ENCODE data around the gene CPM.
A peak's percentile ranks its signal among the peaks of the same experiment; 100 is the strongest.
"Not testable (repeated sequence)": the region's sequence is repeated elsewhere in the genome, so short reads cannot be mapped to it uniquely, and the experiment has no call there.

Gene CPM

DNA sequence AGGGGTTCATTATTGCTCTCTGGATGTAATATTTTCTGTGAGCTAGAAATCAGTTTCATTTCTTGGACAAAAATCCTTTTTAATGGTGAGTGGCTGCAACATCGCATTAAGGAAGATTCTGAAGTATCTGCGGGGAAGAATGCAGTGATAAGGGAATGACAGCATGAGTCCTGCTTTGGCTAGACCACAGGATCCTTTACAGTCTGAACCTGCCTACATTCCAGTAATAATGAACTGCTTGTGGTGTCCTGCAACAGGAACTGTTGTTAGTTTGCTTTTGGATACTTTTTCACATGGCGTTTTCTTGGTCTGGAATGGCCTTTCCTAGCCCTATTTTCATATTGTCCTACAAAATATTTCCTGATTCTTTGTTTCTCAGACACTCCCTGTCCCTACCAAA lies 109.3 kb downstream of the CPM start:
- DNase-seq = no peak

DNA sequence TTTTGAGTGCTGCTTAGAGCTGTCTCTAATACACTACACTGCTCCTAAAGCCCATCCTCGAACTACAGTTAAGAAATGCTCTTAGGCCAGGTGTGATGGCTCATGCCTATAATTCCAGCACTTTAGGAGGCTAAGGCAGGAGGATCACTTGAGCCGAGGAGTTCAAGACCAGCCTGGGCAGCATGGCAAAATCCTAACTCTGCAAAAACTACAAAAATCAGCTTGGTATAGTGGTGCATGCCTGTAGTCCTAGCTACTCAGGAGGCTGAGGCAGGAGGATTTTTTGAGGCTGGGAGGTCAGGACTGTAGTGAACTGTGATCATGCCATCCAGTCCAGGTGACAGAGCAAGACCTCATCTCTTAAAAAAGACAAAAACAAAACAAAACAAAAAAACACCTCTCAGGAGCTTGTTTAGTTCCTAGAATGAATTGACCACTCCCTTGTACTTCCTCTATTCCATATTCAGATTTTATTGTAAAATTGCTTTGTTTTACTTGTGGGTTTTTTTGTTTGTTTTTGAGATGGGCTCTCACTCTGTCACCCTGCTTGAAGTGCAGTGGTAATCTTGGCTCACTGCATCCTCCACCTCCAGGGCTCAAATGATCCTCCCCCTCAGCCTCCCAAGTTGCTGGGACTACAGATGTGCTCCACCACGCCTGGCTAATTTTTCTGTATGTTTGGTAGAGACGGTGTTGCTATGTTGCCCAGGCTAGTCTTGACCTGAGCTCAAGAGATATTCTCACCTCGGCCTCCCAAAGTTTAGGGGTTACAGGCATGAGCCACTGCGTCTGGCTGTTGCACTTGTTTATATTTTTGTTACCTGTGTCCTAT lies 111.4 kb downstream of the CPM start:
- DNase-seq = no peak

DNA sequence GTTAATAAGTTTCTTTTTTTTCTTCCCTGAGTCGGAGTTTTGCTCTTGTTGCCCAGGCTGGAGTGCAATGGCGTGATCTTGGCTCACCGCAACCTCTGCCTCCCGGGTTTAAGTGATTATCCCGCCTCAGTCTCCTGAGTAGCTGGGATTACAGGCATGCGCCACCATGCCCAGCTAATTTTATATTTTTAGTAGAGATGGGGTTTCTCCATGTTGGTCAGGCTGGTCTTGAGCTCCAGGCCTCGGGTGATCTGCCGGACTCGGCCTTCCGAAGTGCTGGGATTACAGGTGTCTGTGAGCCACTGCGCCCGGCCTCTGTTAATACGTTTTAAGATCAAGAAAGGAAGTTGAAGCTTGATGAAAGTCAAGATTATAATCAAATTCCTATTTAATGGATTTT lies 113.5 kb downstream of the CPM start:
- not testable (repeated sequence) for DNase-seq

DNA sequence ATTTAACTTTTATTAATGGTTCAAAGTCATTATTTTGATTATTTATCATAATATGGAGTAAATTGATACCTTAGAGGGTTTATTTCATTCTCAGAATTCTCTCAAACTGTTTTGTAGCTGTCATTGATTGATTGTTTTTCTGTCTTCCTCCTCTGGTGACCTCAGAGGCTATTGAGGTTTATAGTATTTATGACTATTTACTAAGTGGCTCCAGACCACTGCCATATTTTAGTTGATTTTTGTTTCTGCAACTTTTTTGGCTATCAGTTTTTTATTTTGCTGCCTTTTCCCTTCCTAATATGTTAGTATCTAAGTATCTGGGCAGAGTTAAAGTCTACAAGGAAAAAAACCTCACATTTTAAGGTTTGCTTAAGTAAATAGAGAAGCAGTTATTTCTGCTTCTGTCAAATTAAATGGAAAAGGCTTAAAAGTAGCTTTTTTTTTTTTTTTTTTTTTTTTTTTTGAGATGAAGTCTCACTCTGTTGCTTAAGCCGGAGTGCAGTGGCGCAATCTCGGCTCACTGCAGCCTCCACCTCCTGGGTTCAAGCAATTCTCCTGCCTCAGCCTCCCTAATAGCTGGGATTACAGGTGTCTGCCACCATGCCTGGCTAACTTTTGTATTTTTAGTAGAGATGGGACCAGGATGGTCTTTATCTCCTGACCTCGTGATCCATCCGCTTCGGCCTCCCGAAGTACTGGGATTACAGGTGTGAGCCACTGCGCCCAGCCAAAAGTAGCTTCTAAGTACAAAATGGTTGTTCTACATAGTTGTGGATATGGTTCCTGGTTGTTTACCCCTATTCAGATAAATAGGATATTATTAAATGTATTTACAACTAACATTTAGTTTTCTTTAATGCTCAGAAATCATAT lies 116.8 kb downstream of the CPM start:
- no peak for DNase-seq

DNA sequence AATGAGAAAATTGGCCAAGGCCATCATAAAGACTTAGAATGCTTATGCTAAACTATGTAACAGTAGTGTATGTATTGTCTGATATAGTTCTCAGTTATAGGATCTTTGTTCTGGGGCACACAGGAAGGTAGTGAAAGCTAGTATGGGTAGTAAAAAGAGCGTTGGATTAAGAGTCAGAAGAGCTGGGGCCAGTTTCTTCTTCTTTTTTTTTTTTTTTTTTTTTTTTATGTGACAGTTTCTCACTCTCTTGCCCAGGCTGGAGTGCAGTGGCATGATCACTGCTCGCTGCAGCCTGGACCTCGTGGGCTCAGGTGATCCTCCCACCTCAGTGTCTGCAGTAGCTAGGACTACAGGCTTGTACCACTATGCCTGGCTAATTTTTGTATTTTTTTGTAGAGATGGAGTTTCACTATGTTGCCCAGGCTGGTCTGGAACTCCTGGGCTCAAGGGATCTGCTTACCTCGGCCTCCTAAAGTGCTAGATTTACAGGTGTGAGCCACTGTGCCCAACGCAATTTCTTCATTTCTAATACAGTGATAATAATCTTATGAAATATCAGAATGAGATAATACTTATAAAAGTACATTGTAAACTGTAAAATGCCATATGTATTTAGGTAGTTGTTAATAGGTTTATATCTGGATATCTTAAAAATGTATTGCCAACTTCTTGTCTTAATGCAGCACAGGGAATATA lies 117.6 kb downstream of the CPM start:
- DNase-seq = no peak

DNA sequence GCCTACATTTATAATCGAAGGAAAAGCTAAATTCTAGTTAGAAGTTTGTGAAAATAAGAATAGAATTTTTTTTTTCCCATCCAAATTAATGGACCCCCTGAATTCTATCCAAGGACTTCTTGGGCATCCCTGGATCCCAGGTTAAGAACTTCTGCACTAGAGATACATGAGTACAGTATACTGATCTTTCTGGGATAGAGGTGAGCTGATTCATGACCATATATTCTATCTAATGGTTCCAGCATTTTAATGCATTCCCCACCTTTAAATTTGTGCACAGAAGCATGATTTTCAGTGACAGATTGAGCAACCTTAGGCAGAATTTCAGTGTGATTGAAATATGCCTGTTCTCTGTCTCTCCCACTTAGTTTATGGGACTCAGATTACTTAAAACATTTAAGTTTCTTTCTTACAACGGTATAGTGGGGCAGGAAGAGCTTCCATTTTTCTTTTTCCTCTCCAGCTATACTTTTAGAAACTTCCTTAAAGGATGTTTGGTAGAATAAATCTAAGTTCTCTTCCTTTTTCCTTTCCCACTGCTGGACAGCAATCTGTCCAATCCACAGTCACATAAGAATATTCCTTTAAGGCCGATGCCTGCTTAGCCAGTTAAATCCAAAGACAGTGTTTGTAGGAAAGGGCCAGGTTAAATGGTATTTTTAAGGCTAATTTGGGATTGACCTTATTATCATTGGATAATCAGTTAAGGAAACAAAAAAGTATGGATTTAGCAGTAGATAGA lies 118.3 kb downstream of the CPM start:
- DNase-seq = no peak

DNA sequence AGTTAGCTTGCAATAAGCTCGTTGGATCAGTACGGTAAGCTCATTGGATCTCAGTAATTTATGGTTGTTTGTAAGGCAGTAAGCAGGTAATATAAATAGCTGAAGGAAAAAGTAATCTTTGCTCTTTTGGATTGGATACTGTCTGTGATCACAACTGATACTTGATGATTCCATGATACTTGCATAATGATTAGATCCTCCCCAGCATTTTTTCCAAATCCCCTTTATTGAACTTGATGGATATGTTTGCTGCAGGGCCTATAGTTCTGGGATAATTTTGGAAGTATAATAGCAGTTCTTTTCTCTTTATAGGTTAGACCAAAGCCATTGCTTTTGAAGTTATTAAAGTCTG lies 119.8 kb downstream of the CPM start:
- no peak for DNase-seq

DNA sequence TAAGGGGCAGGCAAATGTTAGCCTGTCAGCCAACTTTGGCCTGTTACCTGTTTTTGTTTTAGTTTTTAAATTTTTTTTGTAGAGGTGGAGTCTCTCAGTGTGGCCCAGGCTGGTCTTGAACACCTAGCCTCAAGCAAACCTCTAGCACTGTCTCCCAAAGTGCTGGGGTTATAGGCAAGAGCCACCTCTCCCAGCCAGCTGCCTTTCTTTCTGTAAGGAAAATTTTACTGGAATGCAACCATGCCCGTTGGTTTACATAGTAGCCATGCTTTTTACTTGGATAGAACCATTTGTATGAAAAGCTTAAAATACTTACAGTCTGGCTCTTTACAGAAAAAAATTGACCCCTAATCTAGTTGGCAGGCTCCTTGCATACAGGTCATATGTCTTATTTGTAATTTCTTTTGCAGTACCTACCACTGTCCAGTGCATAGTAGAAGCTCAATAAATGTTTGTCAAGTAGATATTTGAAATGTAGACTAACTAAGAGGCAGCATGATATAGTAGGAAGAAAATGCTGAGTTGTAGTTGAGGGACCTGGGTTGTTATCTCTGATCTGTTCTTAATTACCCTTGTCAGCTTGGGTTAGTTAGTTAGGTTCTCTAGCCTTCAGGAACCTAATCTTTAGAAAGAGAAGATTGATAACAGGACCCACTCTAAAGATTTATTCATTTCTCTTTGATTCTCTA lies 120.3 kb downstream of the CPM start:
- no peak for DNase-seq

DNA sequence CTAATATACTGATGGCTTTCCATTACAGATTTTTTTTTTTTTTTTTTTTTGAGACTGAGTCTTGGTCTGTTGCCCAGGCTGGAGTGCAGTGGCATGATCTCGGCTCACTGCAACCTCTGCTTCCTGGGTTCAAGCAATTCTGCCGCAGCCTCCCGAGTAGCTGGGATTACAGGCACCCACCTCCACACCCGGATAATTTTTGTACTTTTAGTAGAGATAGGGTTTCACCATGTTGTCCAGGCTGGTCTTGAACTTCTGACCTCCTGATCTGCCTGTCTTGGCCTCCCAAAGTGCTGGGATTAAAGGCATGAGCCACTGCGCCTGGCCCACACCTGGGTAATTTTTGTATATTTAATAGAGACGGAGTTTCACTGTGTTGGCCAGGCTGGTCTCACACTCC lies 121.4 kb downstream of the CPM start:
- not testable (repeated sequence) for DNase-seq

DNA sequence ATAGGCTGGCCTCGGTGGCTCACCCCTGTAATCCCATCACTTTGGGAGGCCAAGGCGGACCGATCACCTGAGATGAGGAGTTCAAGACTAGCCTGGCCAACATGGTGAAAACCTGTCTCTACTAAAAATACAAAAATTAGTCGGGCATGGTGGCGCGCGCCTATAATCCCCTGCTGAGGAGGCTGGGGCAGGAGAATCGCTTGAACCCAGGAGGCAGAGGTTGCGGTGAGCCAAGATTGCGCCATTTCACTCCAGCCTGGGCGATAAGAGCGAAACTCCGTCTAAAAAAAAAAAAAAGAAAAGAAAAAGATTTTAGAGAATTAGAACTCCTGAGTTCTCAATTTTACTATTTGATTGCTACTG lies 123.0 kb downstream of the CPM start:
- not testable (repeated sequence) for DNase-seq

DNA sequence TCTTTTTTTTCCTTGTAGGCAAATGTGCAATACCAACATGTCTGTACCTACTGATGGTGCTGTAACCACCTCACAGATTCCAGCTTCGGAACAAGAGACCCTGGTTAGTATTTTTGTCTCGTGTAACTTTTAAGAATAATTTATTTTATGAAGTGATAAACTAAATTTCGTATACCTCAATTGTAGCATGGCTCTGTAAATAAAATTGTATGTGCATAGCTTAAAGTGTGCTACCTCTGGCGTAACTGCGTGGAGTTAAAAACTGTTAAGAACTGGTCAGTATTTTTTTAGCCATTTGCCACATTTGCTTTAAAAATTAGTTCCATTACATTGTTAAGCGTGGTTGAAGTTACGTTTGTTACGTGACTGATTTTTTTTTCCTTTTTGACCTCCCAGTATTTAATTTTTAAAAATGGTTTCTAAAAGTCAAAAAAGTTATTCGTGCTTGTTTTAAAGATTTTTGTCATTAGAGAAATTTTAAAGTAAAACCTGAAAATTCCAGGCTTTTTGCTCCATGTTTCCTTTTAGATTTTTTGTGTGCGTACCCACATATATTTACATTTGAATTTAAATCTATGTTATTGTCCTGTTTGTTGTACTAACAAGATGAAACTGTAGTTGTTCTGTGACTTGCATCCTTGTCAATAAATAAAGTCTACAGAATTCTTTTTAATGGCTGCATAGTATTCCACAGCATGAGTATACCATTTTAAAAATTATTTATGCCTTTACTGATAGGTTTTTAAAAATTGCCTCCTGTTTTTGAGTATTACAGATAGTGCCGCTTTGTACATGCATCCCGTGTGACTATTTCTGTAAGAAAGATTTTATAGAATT lies 123.6 kb downstream of the CPM start:
- no peak for DNase-seq

DNA sequence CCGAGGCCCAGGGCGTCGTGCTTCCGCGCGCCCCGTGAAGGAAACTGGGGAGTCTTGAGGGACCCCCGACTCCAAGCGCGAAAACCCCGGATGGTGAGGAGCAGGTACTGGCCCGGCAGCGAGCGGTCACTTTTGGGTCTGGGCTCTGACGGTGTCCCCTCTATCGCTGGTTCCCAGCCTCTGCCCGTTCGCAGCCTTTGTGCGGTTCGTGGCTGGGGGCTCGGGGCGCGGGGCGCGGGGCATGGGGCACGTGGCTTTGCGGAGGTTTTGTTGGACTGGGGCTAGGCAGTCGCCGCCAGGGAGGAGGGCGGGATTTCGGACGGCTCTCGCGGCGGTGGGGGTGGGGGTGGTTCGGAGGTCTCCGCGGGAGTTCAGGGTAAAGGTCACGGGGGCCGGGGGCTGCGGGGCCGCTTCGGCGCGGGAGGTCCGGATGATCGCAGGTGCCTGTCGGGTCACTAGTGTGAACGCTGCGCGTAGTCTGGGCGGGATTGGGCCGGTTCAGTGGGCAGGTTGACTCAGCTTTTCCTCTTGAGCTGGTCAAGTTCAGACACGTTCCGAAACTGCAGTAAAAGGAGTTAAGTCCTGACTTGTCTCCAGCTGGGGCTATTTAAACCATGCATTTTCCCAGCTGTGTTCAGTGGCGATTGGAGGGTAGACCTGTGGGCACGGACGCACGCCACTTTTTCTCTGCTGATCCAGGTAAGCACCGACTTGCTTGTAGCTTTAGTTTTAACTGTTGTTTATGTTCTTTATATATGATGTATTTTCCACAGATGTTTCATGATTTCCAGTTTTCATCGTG lies 124.4 kb downstream of the CPM start:
- DNase-seq = peak; percentile 59

DNA sequence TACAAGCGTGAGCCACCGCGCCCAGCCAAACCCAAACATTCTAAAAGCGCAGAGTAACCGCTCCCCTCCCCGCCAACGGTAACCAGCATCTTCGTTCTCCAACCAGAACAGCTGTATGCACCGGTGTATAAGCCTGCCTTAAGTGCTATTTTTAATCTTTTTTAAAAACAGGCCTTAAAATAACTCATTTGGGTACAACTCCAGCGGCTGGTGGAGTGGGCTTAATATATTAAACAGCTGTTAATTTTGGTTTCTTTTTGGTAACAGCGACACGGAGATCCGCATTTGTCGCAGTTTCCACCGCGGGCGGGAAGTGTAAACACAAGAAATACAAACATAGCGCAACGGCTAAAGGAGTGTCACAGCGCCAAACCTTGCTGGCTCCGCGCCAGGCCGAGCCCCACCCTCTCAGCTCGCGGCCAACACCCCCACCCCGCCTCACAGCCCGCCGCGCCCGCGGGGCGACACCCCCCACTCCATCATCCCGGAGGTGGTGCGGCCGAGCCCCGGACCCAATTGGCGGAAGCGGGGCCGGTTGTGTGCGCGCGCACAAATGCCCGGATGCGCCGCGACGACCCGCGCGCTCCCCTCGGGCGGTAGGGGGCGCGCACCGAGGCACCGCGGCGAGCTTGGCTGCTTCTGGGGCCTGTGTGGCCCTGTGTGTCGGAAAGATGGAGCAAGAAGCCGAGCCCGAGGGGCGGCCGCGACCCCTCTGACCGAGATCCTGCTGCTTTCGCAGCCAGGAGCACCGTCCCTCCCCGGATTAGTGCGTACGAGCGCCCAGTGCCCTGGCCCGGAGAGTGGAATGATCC lies 125.2 kb downstream of the CPM start, which contains the start of gene MDM2:
Gene MDM2 (plus strand): TSS at position 602 of the 812 bp plus-strand sequence. CDS start 301 bp downstream, outside the sequence.
- peak; percentile 92 for DNase-seq

DNA sequence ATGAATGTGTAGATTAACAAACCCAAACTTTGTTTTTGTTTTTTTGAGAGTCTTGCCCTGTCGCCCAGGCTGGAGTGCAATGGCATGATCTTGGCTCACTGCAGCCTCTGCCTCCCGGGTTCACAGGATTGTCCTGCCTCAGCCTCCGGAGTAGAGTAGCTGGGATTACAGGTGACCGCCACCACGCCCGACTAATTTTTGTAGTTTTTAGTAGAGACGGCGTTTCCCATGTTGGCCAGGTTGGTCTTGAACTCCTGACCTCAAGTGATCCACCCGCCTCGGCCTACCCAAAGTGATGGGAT lies 125.7 kb downstream of the CPM start:
- DNase-seq = not testable (repeated sequence)

DNA sequence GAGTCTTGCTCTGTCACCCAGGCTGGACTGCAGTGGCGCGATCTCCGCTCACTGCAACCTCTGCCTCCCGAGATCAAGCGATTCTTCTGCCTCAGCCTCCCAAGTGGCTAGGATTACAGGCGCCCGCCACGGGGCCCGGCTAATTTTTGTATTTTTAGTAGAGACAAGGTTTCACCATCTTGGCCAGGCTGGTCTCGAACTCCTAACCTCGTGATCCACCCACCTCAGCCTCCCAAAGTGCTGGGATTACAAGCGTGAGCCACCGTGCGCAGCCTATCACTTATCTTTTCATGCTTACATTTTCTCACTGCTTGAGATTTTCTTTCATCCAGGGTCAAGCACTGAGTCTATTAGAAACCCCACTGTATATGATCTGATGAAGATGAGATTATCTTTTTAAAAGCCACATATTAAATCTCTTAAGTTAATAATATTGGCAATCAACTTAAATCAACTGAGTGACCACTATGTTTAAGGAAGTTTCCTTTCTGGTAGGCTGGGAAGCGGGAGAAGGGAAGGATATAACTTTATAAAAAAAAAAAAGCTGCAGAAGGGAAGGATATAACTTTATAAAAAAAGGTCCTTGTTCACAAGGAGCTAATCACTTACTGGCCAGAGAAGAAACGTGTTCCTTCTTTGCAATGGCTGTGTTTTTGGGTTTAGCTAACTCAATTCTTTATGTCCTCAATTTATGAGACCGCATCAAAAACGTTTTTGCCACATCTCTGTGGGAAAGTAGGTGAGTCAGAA lies 126.3 kb downstream of the CPM start:
- no peak for DNase-seq

DNA sequence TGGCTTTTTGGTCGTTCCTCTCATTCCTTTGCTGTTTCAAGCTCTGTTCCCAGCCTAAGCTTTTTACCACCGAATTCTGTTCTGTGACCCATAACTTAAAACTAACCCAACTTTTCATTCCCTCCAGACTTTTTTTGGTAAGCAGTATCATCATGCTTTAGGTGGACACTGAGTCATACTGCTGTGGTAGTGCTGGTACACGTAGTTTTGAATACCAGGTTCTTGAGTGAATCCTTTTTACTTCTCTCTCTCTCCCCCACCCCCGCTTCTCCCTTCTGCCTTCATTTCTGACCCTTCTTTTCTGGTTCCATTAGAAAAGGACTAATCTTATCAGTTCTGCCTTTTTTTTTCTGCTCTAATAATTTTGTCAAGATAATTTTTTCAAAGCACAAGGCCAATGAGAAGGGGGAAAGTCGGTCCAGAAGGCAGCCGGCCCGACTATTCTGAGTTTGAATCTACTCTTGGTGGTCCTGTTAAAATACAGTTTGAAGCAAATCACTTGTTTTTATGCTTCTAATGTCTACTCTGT lies 127.3 kb downstream of the CPM start:
- DNase-seq = no peak

DNA sequence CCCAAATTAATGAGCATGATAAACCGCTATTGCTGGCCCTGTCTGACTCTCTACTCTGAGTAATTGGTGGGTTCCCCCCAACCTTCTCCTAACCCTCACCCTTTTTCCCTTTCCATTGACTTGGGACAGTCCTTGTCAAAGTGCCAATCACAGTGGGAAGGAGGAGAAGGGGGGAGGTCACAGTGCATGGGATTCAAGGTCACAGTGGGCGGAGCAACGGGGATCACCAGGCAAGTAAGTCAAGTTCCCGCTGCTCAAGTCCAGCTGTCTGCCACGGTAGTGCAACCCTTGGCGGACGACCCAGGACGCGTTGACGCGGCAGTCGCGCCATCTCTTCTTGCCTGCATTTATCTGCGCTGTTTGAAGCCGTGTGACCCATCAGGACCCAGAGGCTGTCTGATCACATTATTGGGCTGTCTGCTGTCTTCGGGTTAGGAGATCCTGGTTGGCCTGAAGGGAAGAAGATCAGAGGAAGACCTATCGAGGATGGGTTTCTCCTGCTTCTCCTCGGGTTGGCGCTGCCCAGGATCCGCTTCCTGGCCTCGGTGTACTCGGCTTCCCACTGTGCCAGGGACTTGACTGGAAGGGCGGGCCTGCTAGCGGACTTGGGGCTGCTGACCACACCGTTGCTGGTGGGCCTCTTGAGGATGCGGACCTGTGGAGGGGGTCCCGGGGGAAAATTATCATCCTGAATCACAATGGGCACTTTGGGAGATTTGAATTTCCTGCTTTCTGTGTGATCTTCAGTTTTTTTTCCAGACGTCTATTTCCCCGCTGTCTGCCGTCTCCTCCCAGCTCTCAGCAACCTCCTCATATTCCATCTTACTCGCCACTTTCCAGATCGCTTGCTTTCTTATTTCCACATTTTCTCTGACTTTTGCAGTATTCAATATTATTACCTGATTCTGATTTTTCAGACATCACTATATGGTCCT lies 128.0 kb downstream of the CPM start:
- DNase-seq = no peak

All from GDM1 (cell line).